Superior temporal gyrus (tissue), 1 donor: ENCODE measurements around the gene COPS7A.

Experiments
- DNase-seq: peaks from one replicate; pipeline ENCODE4 v3.0.0-alpha.2; 2016; ENCODE audit errors: extremely low spot score

Gene COPS7A

DNA sequence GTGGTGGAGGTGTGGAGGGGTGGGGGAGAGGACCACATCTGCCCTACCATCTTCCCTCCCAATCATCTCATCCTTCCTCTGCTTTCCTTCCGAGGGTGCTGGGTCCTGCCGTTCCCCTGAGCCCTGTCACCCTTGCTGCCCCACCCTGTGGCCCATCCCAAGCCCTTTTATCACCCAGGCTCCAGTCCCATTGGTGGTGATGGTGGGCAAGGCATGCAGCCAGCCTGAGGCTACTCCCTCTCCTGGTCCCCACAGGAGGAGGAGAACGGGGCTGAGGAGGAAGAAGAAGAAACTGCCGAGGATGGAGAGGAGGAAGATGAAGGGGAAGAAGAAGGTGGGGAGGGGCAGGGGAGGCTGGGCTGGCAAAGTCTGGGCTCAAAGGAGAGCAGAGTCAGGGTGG, 45.8 kb downstream of the COPS7A start:
- no peak for DNase-seq

DNA sequence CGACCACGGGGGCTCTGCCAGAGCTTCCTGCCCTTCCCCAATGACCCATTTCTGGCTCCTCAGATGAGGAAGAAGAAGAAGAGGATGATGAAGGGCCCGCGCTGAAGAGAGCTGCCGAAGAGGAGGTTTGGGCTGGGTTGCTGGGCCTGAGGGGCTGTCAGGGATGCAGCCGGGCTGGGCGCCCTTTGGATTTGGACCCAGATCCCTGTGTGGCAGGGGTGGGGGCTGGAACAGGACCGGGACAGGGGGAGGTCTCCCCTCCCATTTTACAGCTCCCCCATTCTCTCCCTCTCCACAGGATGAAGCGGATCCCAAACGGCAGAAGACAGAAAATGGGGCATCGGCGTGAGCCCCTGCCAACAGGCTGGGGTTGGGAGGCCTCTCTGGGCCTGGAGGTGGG, 46.2 kb downstream of the COPS7A start:
- DNase-seq: no peak

DNA sequence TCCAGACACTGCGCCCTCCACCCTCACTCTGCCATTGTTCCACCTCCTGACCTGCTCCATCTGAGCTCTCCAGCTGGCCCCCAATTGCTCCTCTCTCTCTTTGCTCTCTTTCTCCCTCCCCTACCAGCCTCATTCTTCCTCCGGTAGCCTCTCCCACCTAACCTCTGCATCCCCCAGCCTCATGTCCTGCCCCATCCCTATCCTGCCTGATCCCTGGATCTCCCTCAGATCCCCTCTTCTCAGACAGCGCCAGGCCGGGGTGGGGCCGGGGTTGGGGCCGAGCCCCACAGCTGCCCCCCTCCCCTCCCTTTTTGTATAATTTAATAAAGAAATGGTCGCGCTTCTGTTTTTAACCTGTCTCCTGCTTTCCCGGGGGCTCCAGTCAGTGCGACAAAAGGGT, 46.8 kb downstream of the COPS7A start:
- no peak for DNase-seq

- DNase-seq: peak; percentile 29
These were observed 47.2 kb downstream of the COPS7A start for GRCh38 chr12:6771091-6771495.

GRCh38 chr12:6771509-6772330, 47.9 kb downstream of the COPS7A start:
- DNase-seq: no peak

DNA sequence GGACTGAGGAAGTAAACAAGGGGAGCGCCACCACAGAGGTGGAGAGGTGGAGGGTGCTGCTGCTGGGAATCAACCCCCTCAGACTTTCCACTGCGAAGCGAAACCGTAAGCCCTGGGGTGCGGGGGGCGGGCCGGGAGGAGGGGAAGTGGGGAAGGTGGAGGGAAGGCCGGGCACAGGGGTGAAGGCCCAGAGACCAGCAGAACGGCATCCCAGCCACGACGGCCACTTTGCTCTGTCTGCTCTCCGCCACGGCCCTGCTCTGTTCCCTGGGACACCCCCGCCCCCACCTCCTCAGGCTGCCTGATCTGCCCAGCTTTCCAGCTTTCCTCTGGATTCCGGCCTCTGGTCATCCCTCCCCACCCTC, 48.5 kb downstream of the COPS7A start, which contains the start of gene LAG3:
Gene LAG3 (plus strand): TSS at position 190 of the 365 bp plus-strand sequence. CDS start 333 bp downstream, outside the sequence.
- no peak for DNase-seq

- DNase-seq: no peak
These were observed 49.1 kb downstream of the COPS7A start for GRCh38 chr12:6772726-6773589.

- DNase-seq: no peak
These were observed 49.9 kb downstream of the COPS7A start for GRCh38 chr12:6773590-6774351.

DNA sequence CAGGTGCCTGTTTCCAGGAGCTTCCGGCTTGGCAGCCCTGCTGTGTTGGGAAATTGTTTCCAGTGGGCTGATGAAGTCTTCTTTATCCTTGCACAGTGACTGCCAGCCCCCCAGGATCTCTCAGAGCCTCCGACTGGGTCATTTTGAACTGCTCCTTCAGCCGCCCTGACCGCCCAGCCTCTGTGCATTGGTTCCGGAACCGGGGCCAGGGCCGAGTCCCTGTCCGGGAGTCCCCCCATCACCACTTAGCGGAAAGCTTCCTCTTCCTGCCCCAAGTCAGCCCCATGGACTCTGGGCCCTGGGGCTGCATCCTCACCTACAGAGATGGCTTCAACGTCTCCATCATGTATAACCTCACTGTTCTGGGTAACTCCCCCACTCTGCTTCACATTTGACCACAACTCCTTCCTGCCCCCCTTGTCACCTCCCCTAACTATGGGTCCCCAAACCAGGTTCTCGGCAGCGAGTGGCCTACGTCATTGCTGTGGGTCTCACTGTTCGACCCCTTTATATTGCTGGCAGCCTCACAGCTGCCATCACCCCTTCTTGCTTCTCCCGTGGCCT, 50.7 kb downstream of the COPS7A start:
- DNase-seq: no peak

DNA sequence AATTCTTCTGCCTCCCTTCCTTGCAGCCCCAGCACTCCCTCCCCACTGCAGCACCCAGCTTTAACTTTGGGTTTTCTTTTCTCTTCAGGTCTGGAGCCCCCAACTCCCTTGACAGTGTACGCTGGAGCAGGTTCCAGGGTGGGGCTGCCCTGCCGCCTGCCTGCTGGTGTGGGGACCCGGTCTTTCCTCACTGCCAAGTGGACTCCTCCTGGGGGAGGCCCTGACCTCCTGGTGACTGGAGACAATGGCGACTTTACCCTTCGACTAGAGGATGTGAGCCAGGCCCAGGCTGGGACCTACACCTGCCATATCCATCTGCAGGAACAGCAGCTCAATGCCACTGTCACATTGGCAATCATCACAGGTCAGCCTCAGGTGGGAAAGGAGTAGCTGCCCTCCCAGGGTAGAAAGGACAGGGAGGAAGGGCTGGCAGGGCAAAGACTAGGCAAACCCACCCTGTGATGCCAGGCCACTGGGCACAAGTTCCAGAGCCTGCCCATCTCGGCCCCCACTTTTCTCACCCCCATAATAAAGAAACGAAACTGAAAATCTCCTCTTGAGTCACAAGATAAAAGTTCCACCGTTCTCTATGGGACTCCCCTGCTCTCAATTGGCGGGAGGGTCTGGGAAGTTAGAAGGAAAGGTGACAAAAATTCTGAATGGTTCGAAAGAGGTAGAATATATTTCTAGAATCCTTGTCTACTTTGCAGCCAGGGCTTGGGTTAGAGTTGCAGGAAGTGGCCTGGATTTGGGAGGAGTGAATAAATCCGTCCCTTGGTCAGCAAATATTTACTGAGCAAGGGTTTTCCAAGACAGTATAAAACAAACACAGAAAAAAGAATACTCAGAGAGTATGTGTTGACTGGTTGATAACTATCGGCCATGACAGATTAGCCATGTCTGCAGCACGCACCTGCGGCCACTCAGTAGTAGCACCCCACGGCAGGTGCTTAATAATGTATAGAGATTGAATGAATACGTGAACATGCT, 51.6 kb downstream of the COPS7A start:
- DNase-seq: no peak

DNA sequence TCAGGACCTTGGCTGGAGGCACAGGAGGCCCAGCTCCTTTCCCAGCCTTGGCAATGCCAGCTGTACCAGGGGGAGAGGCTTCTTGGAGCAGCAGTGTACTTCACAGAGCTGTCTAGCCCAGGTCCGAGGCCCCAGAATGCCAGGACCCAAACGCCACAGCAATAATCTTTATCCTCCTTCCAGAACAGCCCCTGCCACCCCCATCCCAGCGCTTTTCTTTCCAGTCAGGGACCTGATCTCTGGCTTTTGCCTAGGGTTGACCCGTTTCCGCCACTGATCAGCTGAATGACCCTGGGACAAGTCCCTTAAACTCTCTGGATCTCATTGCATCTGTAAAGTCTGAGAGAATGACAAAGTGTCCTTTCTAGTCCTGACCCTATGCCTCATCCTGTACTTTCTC, 53.5 kb downstream of the COPS7A start:
- no peak for DNase-seq

DNA sequence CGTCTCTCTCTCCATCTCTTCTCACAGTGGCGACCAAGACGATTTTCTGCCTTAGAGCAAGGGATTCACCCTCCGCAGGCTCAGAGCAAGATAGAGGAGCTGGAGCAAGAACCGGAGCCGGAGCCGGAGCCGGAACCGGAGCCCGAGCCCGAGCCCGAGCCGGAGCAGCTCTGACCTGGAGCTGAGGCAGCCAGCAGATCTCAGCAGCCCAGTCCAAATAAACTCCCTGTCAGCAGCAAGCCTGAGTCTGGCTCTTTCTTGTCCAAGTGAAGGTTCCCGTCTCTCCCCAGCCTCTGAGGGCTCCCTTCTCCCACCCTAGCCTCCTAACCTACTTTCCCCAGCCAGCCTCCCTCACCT, 54.3 kb downstream of the COPS7A start:
- peak; percentile 35 for DNase-seq

- peak; percentile 95 for DNase-seq
These were observed 55.0 kb downstream of the COPS7A start for GRCh38 chr12:6778574-6779550.

DNA sequence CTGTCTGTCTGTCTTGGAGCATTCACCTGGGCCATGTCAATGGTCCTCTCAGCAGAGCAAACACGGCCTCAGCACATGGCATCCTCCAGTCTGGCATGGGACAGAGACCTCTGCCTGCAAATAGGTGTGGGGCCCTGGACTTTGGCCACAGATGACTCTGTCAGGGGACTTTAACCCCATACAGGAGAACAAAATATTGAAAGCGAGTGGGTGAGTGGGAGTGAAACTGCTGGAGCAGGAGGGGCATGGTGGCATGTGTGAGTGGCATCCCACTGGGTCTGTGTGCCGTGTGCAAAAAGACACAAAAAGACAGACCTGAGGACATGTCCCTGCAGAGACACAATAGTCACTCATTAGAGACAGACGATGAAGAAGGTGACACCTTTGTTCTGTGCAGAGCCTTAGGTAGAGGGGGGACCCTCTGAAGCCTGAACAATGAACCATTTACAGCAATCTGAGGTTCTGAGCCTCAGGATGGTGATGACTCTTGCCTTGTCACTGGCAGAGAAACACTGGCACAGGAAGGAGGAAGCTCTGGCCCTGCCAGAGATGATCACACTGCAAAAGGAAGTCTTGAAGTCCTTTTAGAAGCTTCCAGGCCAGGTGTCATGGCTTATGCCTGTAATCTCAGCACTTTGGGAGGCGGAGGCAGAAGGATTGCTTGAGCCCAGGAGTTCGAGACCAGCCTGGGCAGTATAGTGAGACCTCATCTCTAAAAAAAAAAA, 56.0 kb downstream of the COPS7A start:
- DNase-seq: no peak

DNA sequence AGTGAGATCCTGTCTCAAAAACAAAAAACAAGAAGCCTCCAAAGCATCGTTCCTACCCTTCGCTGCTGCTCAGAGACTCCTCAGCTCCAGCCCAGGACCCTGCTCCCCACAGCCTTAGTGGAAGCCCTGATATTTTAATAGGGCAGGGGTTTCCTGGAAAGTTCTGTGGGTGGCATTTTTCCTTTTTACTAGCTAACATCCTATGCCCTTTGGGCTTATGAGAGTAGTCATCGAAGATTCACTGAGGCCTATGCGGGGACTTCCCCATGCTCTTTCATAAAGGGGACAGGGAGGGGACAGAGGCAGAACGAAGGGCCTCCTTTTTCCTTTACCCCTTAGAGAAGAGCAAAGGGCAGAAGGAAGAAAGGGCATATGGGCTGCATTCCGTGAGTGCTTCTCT, 56.7 kb downstream of the COPS7A start:
- no peak for DNase-seq
